Heart left ventricle (tissue), 16 donors: ENCODE measurements around the gene MSX2. TPM values are rescaled to one million over a fixed set of nuclear protein-coding genes. Genes with fewer than 3 reads are reported as not detected.
A peak's percentile ranks its signal among the peaks of the same experiment; 100 is the strongest.

Experiments
- ATAC-seq, 4 donors: fragments of 200-7000 bp; cut with Tn5 transposase; one replicate each; pipeline ENCODE4 v1.9.1; 2020 to 2022; ENCODE audit warnings: moderate library complexity in 4 of 4, mild to moderate bottlenecking in 3 of 4, moderate number of reproducible peaks in 1 of 4
- DNase-seq, 5 donors: peaks; one replicate each; pipeline ENCODE4 v3.0.0-alpha.2; 2020
- H3K27ac ChIP-seq, 12 donors: fragments of 200-600 bp; sonication (generic) in 4 of 12; one replicate each; pipeline versions ENCODE4 v1.5.0 to v1.8.0; 2016 to 2022; ENCODE audit warnings: mild to moderate bottlenecking in 2 of 12
- H3K27me3 ChIP-seq, 9 donors: fragments of 200-600 bp; sonication (generic) in 2 of 9; one replicate each; pipeline versions ENCODE4 v1.5.1 to v1.8.0; 2016 to 2022; ENCODE audit warnings: mild to moderate bottlenecking in 3 of 9
- H3K36me3 ChIP-seq, 9 donors: fragments of 200-600 bp; sonication (generic) in 2 of 9; one replicate each; pipeline versions ENCODE4 v1.5.0 to v1.8.0; 2018 to 2022; ENCODE audit warnings: mild to moderate bottlenecking in 2 of 9
- H3K4me1 ChIP-seq, 12 donors: fragments of 200-600 bp; sonication (generic) in 4 of 12; one replicate each; pipeline versions ENCODE4 v1.5.0 to v1.8.0; 2016 to 2022; ENCODE audit warnings: mild to moderate bottlenecking in 3 of 12
- H3K4me3 ChIP-seq, 12 donors: fragments of 200-600 bp; sonication (generic) in 4 of 12; one replicate each; pipeline versions ENCODE4 v1.5.0 to v1.8.0; 2017 to 2022; ENCODE audit warnings: mild to moderate bottlenecking in 9 of 12, moderate library complexity in 4 of 12
- H3K9me3 ChIP-seq, 12 donors: fragments of 200-600 bp; sonication (generic) in 4 of 12; one replicate each; pipeline versions ENCODE4 v1.5.0 to v1.8.0; 2016 to 2022; ENCODE audit warnings: mild to moderate bottlenecking in 1 of 12
- CTCF ChIP-seq, 12 donors: fragments of 200-600 bp; sonication (generic) in 4 of 12; IDR thresholded peaks; one replicate each; pipeline versions ENCODE4 v1.5.0 to v1.8.0; 2018 to 2022; ENCODE audit warnings: antibody characterized with exemption in 12 of 12, mild to moderate bottlenecking in 5 of 12
- POLR2A ChIP-seq, 2 donors: fragments of 450-650 bp; IDR thresholded peaks; one replicate each; pipeline ENCODE4 v1.6.1; 2017; ENCODE audit warnings: antibody characterized with exemption in 2 of 2, mild to moderate bottlenecking in 2 of 2, moderate library complexity in 2 of 2
- WGBS, 4 donors: extraction: QIAGEN DNeasy Blood & Tissue Kit in 2 of 4; methylation state at CpG; one replicate each; pipeline versions ENCODE4 v1.1.5 to v1.1.7; 2013 to 2018; 5-methylcytosine and 5-hydroxymethylcytosine counted together
- intact Hi-C, 10 donors: fragments of 100-400 bp; cut with DNase I; formaldehyde crosslinking; loops; one replicate each; pipeline versions ENCODE4 v1.11.1 to v1.14.2; 2022
- long read RNA-seq, 3 donors: library from polyadenylated mRNA; unstranded; transcript quantifications; one replicate each; pipeline ENCODE4 v2.0.0, GENCODE V29; 2020 to 2021
- polyA plus RNA-seq, 2 donors: library from polyadenylated mRNA; stranded (reverse); fragments of 200-250 nt; gene quantifications; one replicate each; pipeline ENCODE4 v1.2.3, GENCODE V29; 2013
- total RNA-seq, 9 donors: library from RNA; depleted of rRNA in 2 of 9; stranded (reverse); fragments of >200 nt in 2 of 9; fragmentation: NEBNext Ultra II Directional in 3 of 9; extraction: Animal tissue kit (Norgen Biotek cat#: 25700) in 3 of 9; gene quantifications; one replicate each; pipeline versions ENCODE4 v1.1.0 to v1.2.4, GENCODE V29; 2016 to 2023
- donor health status: ischemic (EF 13 %, LVEDD 7.1; RV severe dilation, severe dysfunction).
- donor health status: healthy with polysubstance abuse.
- donor health status: DM: no; HTN: yes; CAD: no.
- donor health status: DM: no; HTN: no; CAD: no.
- donor health status: ischemic (EF 25% LVEDD 6.9; RV normal size, moderate dysfunction).
- donor health status: ischemic (EF 25% LVEDD 5.7; RV mildly dilated, moderate dysfunction).
- donor health status: healthy.
- donor health status: DM: yes; HTN: yes; CAD: no.
- donor health status: ischemic (EF 35%, LVEDD 5.7; RV mildly dilated, moderate dysfunction).
- donor health status: nonischemic (EF 11% LVEDD 7.7; RV severe dilation, severe dysfunction).
- donor health status: DM: yes; HTN: yes; CAD: no.
- donor health status: PGD.
- donor health status: ischemic (EF 29% LVEDD 5.4; RV normal size, mild dysfunction).
- donor health status: nonischemic (EF 23%, LVEDD 6.1; RV moderate dilation, normal function).

The MSX2 gene
- total RNA-seq (1 to 10 TPM; 1.4 to 5.3 (median 2.0) TPM), polyA plus RNA-seq (under 1 TPM; 0.73 to 0.80 TPM)
- long read RNA-seq, donor 1, partial matches to known transcripts: 0 of 3 reads
- long read RNA-seq, donor 1, other reads (novel, unspliced or antisense): 0 of 3 reads
- long read RNA-seq, donor 2, partial matches to known transcripts: 0 of 1 reads
- long read RNA-seq, donor 2, other reads (novel, unspliced or antisense): 1 of 1 reads
- long read RNA-seq, donor 3, partial matches to known transcripts: 0 of 3 reads
- long read RNA-seq, donor 3, other reads (novel, unspliced or antisense): 1 of 3 reads

DNA sequence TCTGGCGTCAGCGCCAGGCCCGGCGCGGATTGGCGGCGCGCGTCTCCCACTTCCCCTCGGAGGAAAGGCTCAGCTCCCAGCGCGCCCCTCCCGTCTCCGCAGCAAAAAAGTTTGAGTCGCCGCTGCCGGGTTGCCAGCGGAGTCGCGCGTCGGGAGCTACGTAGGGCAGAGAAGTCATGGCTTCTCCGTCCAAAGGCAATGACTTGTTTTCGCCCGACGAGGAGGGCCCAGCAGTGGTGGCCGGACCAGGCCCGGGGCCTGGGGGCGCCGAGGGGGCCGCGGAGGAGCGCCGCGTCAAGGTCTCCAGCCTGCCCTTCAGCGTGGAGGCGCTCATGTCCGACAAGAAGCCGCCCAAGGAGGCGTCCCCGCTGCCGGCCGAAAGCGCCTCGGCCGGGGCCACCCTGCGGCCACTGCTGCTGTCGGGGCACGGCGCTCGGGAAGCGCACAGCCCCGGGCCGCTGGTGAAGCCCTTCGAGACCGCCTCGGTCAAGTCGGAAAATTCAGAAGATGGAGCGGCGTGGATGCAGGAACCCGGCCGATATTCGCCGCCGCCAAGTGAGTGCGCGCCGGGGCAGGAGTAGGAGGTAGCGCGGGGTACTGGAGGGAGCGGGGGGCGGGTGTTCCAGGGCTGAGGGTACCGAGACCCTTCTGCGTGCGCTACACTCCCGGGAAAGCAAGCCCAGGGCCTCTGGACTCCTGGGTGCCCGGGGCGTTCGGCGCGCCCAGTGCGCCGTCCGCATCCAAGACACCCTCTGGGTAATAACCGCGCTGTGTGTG is at the start of gene MSX2:
Gene MSX2 (plus strand): TSS at position 99 of the 777 bp plus-strand sequence. CDS start 78 bp downstream, at position 177.
- Histone ChIP-seq H3K4me1 (peaks cover 0 to 35% (median 6%) of the 10 kb centered on the region in 12 donors), H3K27ac (peak within 1 kb of the TSS in 11 of 12 donors; percentile 51 to 82 (median 70)), H3K9me3 (no peaks in the 10 kb centered on the region), H3K36me3 (peaks cover 0 to 7% (median 0%) of the 10 kb centered on the region in 9 donors), H3K27me3 (peaks cover 33 to 97% (median 59%) of the 10 kb centered on the region in 9 donors), H3K4me3 (peak within 1 kb of the TSS; percentile 43 to 90 (median 60))
- intact Hi-C loops: no loop called here
- ATAC-seq (peak; percentile 98 to 99 (median 98)), DNase-seq (peak; percentile 88 to 92 (median 90))
- WGBS, 4 donors: 0 to 2% (median 1%) methylated on average over 48 to 87 of the region's 87 CpGs
- TF ChIP-seq CTCF (IDR thresholded peaks at IDR 0.05): no peak
- peak; percentile 27 to 76 for TF ChIP-seq POLR2A (IDR thresholded peaks at IDR 0.05)

- 64 to 79% (median 65%) methylated on average over 2 of the region's 2 CpGs for WGBS, 4 donors
- TF ChIP-seq CTCF (IDR thresholded peaks at IDR 0.05) (no peak), POLR2A (IDR thresholded peaks at IDR 0.05) (no peak)
These were observed 49.3 kb upstream of the MSX2 start for GRCh38 chr5:174675110-174675509.

GRCh38 chr5:174675916-174676315 is 48.5 kb upstream of the MSX2 start:
- H3K4me1 ChIP-seq: no peaks in the 10 kb centered on the region
- no peak overlapping the region for H3K27ac ChIP-seq
- no peaks in the 10 kb centered on the region for H3K36me3 ChIP-seq
- H3K27me3 ChIP-seq: peaks cover 0 to 8% (median 0%) of the 10 kb centered on the region in 9 donors
- no peak overlapping the region for H3K4me3 ChIP-seq
- DNase-seq (no peak), ATAC-seq (no peak)
- H3K9me3 ChIP-seq: peaks cover 0 to 5% (median 0%) of the 10 kb centered on the region in 12 donors
- WGBS, 4 donors: 72 to 81% (median 77%) methylated on average over 5 of the region's 5 CpGs
- TF ChIP-seq CTCF (IDR thresholded peaks at IDR 0.05) (no peak), POLR2A (IDR thresholded peaks at IDR 0.05) (no peak)
- intact Hi-C loops: loop anchor here in 1 of 10 donors (1.0 kb wide), 1 partner anchor 20 kb away; no protein-coding TSS in a partner anchor

More at GRCh38 chr5:174675110-174675509, 49.3 kb upstream of the MSX2 start:
- no peak for ATAC-seq
- Histone ChIP-seq H3K4me1 (no peaks in the 10 kb centered on the region), H3K27me3 (peaks cover 0 to 6% (median 0%) of the 10 kb centered on the region in 9 donors), H3K4me3 (no peak overlapping the region), H3K27ac (no peak overlapping the region), H3K9me3 (peaks cover 0 to 5% (median 0%) of the 10 kb centered on the region in 12 donors), H3K36me3 (no peaks in the 10 kb centered on the region)
- intact Hi-C loops: no loop called here
- DNase-seq: no peak

DNA sequence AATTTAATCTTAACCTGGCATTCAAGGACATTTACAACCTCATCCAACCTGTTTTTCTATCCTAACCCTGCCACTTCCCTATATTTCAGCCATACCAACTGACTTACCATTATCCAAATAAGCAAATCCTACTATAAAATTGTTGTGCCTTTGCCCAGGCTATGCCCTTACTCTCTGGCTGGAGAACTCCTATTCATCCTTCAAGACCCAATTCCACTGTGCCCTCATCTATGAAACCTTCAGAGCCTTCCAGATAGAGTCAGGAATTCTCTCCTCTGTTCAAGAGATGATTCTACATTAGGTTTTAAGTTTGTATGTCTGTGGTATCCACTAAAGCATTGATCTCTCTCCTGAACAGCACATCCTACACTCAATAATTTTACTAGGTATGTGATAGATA is 46.3 kb upstream of the MSX2 start:
- no peak overlapping the region for H3K27ac ChIP-seq
- H3K27me3 ChIP-seq: peaks cover 0 to 11% (median 0%) of the 10 kb centered on the region in 9 donors
- ATAC-seq: no peak
- TF ChIP-seq POLR2A (IDR thresholded peaks at IDR 0.05) (no peak), CTCF (IDR thresholded peaks at IDR 0.05) (no peak)
- H3K4me3 ChIP-seq: no peak overlapping the region
- H3K4me1 ChIP-seq: no peaks in the 10 kb centered on the region
- no peak for DNase-seq
- H3K36me3 ChIP-seq: no peaks in the 10 kb centered on the region
- H3K9me3 ChIP-seq: peaks cover 0 to 5% (median 0%) of the 10 kb centered on the region in 12 donors
- intact Hi-C loops: no loop called here
